Measurements from ENCODE around the gene PIP5K1B. TPM values are rescaled to one million over a fixed set of nuclear protein-coding genes. Genes with fewer than 3 reads are reported as not detected.

PIP5K1B gene
- total and polyA plus RNA-seq, 2 of the 13 experiments (the other 11 are each of a cell fraction or from before 2014, with no cell fraction given) = 15.8 to 17.5 TPM

- TF ChIP-seq THAP9 (CRISPR knock-in tag; IDR thresholded peaks at IDR 0.05; ENCODE audit: borderline replicate concordance) (no peak), MAZ (IDR thresholded peaks at IDR 0.05; ENCODE audit: borderline replicate concordance, low read depth, low read length) (no peak), MAZ (CRISPR knock-in tag; IDR thresholded peaks at IDR 0.05; ENCODE audit: low read depth) (no peak), PAF1 (CRISPR knock-in tag; IDR thresholded peaks at IDR 0.05) (no peak), ZNF383 (CRISPR knock-in tag; IDR thresholded peaks at IDR 0.05; ENCODE audit: borderline replicate concordance) (no peak), CENPBD1 (CRISPR knock-in tag; IDR thresholded peaks at IDR 0.05; ENCODE audit: borderline replicate concordance, low read depth) (no peak), JUN (CRISPR knock-in tag; IDR thresholded peaks at IDR 0.05) (no peak), ZNF660 (CRISPR knock-in tag; IDR thresholded peaks at IDR 0.05; ENCODE audit: borderline replicate concordance, low read depth) (no peak), FOXC1 (CRISPR knock-in tag; IDR thresholded peaks at IDR 0.05; ENCODE audit: borderline replicate concordance) (no peak), RAD51 (IDR thresholded peaks at IDR 0.05; ENCODE audit: borderline replicate concordance) (no peak), ZNF775 (CRISPR knock-in tag; IDR thresholded peaks at IDR 0.05; ENCODE audit: borderline replicate concordance) (no peak; the same call in 1 of the 2 replicates), ZFAT (CRISPR knock-in tag; conservative IDR thresholded peaks at IDR 0.05) (no peak), RERE (CRISPR knock-in tag; IDR thresholded peaks at IDR 0.05; ENCODE audit: low read depth) (no peak), RBAK (CRISPR knock-in tag; IDR thresholded peaks at IDR 0.05) (no peak), SKIL (CRISPR knock-in tag; IDR thresholded peaks at IDR 0.05; ENCODE audit: borderline replicate concordance) (peak; percentile 83; the same call in 1 of the 2 replicates), NFE2L1 (CRISPR knock-in tag; IDR thresholded peaks at IDR 0.05; ENCODE audit: borderline replicate concordance) (no peak), ZNF550 (CRISPR knock-in tag; IDR thresholded peaks at IDR 0.05; ENCODE audit: borderline replicate concordance) (no peak), ZSCAN25 (CRISPR knock-in tag; IDR thresholded peaks at IDR 0.05) (no peak), ZIK1 (CRISPR knock-in tag; IDR thresholded peaks at IDR 0.05; ENCODE audit: borderline replicate concordance, low read depth) (no peak)
Measured at GRCh38 chr9:68739621-68740174, 34.7 kb downstream of the PIP5K1B start (continued).
